ENCODE results near the gene XKR8.
"Not testable (repeated sequence)": the region's sequence is repeated elsewhere in the genome, so short reads cannot be mapped to it uniquely, and the experiment has no call there.

The XKR8 gene

DNA sequence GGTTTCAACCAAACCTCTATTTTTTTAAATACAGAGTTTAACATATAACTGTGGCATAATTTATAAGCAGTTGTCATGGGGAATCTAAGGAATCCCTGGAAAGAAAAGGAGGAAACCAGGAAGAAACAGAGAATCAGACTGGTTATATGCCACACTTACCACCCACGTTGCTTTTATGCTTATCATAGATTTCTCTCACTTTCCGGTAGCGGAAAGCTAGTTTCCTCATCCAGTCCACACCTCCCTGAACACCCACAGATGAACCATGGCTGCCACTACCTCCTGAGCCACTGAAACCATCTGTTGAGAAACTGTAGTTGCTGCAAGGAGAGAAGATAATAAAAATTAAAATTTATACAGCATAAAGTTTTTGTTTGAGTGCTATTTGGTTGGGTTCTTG is 33.5 kb downstream of the XKR8 start:
- Mint-ChIP-seq H3K4me1 (ENCODE audit: low read depth) (peaks cover 23% of the 10 kb centered on the region), H3K27ac (peak overlapping the region; percentile 83), H3K27me3 (ENCODE audit: low read depth) (no peaks in the 10 kb centered on the region), H3K9me3 (no peaks in the 10 kb centered on the region), H3K36me3 (ENCODE audit: low read depth) (peaks cover 46% of the 10 kb centered on the region), H3K4me3 (no peak overlapping the region)

DNA sequence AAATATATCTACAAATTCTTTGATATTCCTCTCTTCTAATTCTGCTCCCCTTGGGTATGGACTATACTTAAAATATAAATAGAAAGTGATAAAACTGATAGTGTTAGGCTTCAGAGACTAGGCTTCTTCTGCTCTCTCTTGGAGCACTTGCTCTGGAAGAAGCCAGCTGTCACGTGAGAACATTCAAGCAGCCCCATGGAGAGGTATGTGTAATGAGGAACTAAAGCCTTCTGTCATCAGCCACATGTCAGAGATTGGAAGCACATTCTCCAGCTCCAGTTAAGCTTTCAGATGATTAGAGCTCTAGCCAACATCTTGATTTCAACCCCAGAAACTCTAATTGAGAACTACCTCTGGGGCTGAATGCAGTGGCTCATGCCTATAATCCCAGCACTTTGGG is 34.3 kb downstream of the XKR8 start:
- Mint-ChIP-seq H3K9me3 (no peaks in the 10 kb centered on the region), H3K27me3 (ENCODE audit: low read depth) (no peaks in the 10 kb centered on the region), H3K27ac (no peak overlapping the region), H3K4me1 (ENCODE audit: low read depth) (peaks cover 23% of the 10 kb centered on the region), H3K36me3 (ENCODE audit: low read depth) (peaks cover 42% of the 10 kb centered on the region), H3K4me3 (no peak overlapping the region)

DNA sequence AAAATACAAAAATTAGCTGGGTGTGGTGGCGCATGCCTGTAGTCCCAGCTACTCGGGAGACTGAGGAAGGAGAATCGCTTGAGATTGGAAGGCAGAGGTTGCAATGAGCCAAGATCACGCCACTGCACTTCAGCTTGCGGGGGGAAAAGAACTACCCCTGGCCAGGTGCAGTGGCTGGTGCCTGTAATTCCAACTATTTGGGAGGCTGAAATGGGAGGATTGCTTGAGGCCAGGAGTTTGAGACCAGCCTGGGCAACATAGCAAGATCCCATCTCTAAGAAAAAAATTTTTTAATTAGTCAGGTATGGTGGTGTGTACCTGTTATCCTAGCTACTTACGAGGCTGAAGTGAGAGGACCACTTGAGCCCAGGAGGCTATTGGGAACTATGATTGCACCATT is 34.8 kb downstream of the XKR8 start:
- H3K4me3 Mint-ChIP-seq; H3K9me3 Mint-ChIP-seq; H3K27ac Mint-ChIP-seq; H3K27me3 Mint-ChIP-seq (ENCODE audit: low read depth): not testable (repeated sequence)
- H3K36me3 Mint-ChIP-seq (ENCODE audit: low read depth) = peaks cover 40% of the 10 kb centered on the region
- H3K4me1 Mint-ChIP-seq (ENCODE audit: low read depth) = peaks cover 23% of the 10 kb centered on the region

DNA sequence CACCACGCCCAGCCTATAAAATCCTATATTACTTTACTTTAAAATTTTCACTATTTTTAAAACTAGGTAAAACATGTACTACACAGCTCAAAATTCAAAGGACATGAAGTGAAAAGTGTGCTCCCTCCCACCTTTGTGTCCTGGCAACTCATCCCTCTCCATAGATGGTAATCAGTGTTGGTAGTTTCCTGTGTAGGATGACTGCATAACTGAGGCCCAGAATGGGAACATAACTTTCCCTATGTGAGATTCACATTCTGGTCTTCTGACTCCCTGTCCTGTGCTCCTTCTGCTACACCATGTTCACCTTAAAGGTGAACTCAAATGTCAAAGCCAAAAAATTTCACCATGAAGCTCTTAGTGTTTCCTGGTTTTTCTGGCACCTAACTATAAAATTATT is 39.3 kb downstream of the XKR8 start:
- Mint-ChIP-seq H3K27me3 (ENCODE audit: low read depth) (no peaks in the 10 kb centered on the region), H3K36me3 (ENCODE audit: low read depth) (peaks cover 39% of the 10 kb centered on the region), H3K4me3 (no peak overlapping the region), H3K9me3 (no peaks in the 10 kb centered on the region), H3K4me1 (ENCODE audit: low read depth) (peaks cover 7% of the 10 kb centered on the region), H3K27ac (no peak overlapping the region)

DNA sequence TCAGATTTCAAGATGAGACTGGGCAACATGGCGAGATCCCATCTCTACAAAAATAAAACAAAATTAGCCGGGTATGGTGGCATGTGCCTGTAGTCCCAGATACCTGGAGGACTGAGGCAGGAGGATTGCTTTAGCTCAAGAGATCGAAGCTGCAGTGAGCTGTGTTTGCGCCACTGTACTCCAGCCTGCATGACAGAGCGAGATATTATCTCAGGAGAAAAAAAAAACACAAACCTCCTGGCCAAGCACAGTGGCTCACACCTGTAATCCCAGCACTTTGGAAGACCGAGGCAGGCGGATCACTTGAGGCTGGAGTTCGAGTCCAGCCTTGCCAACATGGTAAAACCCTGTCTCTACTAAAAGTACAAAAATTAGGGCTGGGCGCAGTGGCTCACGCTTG is 42.8 kb downstream of the XKR8 start:
- H3K27ac Mint-ChIP-seq = no peak overlapping the region
- H3K9me3 Mint-ChIP-seq = no peaks in the 10 kb centered on the region
- no peak overlapping the region for H3K4me3 Mint-ChIP-seq
- H3K4me1 Mint-ChIP-seq (ENCODE audit: low read depth) = no peaks in the 10 kb centered on the region
- peaks cover 26% of the 10 kb centered on the region for H3K36me3 Mint-ChIP-seq (ENCODE audit: low read depth)
- no peaks in the 10 kb centered on the region for H3K27me3 Mint-ChIP-seq (ENCODE audit: low read depth)

DNA sequence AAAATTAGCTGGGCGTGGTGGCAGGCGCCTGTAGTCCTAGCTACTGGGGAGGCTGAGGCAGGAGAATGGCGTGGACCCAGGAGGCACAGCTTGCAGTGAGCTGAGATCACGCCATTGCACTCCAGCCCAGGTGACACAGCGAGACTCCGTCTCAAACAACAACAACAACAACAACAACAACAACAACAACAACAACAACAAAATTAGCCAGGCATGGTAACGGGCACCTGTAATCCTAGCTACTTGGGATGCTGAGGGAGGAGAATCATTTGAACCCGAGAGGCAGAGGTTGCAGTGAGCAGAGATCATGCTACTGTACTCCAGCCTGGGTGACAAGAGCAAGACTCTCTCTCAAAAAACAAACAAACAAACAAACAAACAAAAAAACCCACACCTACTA is 43.3 kb downstream of the XKR8 start:
- not testable (repeated sequence) for H3K4me1 Mint-ChIP-seq (ENCODE audit: low read depth); H3K27ac Mint-ChIP-seq
- peaks cover 22% of the 10 kb centered on the region for H3K36me3 Mint-ChIP-seq (ENCODE audit: low read depth)

DNA sequence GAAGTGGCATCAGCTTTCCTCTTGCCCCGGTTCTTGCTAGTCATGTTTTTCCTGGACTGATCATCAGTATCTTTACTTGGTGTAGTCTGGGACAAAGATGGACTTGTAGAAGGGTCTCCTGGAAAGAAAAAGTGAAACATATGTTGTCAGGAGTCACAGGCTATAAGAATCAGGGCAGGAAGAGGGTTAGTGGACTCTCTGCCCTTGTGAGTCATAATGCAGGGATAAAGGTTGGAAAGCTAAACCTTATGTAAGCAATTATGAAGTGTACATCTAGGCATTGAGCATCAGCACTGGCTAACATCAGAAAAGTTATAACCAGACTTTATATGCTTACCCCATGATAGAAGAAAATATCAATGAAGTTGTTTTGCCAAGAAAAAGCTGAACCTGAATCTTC is 51.2 kb downstream of the XKR8 start:
- no peaks in the 10 kb centered on the region for H3K4me1 Mint-ChIP-seq (ENCODE audit: low read depth)
- no peaks in the 10 kb centered on the region for H3K9me3 Mint-ChIP-seq
- H3K4me3 Mint-ChIP-seq = no peak overlapping the region
- no peak overlapping the region for H3K27ac Mint-ChIP-seq
- H3K27me3 Mint-ChIP-seq (ENCODE audit: low read depth) = no peaks in the 10 kb centered on the region
- peaks cover 38% of the 10 kb centered on the region for H3K36me3 Mint-ChIP-seq (ENCODE audit: low read depth)

More for the DNA sequence above, 43.3 kb downstream of the XKR8 start:
- H3K4me3 Mint-ChIP-seq; H3K9me3 Mint-ChIP-seq; H3K27me3 Mint-ChIP-seq (ENCODE audit: low read depth): not testable (repeated sequence)
